NB4 (cell line): ENCODE results near the gene LTBP1.

Experiments
- MAX ChIP-seq: IDR thresholded peaks from 2 replicates; pipeline ENCODE4 v1.6.1; 2011; ENCODE audit warnings: low read depth, low read length
- POLR2A ChIP-seq: IDR thresholded peaks from 2 replicates; pipeline ENCODE4 v1.6.1; 2011; ENCODE audit warnings: mild to moderate bottlenecking; ENCODE audit not compliant: insufficient read length; ENCODE audit errors: extremely low read depth
- TF ChIP-seq, protein P1 (sequence below): IDR thresholded peaks from one replicate; pipeline ENCODE4 v1.5.1; 2012; ENCODE audit warnings: low read depth, low read length

DNA sequence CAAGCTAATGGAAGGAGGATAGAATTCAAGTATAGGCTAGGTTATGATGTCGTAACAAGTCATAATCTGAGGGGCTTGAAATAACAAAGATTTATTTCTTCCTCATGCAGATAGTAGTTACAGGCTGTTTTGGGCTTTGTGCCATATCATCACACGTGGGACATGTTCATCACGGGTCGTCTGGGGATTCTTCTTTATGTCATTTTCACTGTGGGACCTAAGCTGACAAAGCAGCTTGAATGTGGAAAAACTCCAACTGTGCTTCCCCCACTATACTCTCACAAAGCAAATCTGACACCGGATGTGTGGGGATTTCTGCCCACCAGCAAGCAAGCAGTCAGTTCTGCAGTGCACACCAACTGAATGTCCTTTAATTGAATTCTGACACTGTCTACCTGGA lies 124.8 kb downstream of the LTBP1 start:
- no peak for TF ChIP-seq POLR2A
- TF ChIP-seq, protein P1, sequence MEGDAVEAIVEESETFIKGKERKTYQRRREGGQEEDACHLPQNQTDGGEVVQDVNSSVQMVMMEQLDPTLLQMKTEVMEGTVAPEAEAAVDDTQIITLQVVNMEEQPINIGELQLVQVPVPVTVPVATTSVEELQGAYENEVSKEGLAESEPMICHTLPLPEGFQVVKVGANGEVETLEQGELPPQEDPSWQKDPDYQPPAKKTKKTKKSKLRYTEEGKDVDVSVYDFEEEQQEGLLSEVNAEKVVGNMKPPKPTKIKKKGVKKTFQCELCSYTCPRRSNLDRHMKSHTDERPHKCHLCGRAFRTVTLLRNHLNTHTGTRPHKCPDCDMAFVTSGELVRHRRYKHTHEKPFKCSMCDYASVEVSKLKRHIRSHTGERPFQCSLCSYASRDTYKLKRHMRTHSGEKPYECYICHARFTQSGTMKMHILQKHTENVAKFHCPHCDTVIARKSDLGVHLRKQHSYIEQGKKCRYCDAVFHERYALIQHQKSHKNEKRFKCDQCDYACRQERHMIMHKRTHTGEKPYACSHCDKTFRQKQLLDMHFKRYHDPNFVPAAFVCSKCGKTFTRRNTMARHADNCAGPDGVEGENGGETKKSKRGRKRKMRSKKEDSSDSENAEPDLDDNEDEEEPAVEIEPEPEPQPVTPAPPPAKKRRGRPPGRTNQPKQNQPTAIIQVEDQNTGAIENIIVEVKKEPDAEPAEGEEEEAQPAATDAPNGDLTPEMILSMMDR = no peak
- TF ChIP-seq MAX = no peak
